Amniotic stem cell (primary cell): ENCODE measurements around the gene PARVB.

Experiments
- DNase-seq: peaks from one replicate; lab custom pipeline; 2025; lab: John Stamatoyannopoulos, UW

PARVB gene

DNA sequence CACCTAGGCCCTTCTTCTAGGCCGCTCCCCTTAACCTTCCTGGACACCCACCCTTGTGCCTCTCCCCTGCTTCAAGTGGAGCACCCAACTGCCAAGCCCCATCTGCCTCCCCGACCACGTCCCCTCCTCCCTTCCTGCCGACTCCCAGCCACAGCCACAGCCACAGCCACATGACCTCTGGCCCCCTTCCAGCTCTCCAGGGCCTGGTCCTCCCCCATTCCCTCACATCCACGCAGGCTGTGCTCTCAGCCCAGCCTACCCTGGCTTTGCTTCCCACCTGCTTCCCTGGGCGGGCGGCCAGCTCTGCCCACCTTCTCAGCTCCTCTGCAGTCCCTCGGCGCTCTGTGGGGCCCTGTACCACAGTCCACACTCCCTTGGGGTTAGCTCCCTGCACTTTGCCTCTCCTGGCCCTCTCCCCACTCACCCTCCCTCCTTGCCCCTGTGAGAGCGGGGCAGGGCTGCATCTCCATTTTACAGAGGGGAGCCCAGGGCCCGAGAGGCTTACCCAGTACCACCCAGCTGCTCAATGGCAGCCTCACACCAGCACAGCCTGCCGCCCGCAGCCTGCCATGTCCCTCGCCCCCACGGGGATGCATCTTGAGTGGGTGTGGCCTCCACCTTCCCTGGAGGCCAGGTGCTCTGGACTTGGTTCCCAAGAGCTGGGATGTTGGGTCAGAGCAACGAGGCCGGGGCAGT, 176.9 kb downstream of the PARVB start:
- DNase-seq = no peak

DNA sequence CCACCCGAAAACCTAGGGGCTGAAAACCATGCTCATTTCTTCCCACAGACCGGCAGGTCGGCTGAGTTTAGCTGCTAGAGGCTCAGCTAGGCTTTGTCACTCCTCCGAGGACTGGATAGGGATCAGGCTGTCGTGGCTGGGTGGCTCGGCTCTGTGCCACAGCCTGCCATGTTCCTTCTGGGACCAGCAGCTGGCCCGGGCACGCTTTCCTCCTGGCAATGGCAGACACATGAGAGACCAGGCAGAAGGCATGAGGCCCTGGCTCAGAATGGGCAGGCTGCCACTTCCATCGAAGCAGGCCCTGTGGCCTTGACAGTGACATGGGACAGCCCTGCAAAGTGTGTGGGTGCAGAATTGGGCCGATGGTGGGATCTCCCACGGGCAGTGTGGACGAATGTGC, 177.6 kb downstream of the PARVB start:
- no peak for DNase-seq

DNA sequence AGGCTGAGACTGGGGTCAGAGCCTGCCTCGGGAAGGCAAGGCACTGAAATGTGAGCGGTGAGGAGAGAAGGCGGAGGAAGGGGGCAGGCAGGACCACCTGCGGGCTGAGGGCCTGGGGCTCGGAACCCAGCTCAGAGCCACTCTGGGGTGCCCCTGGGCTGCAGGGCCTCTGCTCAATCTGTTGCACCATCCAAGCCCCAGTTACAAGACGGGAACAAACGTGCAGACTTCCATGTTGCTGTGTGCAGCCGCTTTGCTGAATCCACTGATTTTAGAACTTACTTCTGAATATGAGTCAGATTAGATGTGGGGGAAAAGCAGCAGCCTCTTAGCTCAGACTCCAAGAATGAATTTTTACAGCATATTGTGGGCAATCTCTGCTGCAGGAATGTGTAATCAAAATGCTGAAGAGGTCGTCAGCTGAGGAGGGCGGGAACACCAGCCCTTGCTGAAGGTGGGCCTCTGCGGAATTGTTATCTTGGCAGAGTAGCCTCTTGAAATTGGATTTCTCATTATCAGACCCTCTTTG, 178.2 kb downstream of the PARVB start:
- peak; percentile 39 for DNase-seq

DNA sequence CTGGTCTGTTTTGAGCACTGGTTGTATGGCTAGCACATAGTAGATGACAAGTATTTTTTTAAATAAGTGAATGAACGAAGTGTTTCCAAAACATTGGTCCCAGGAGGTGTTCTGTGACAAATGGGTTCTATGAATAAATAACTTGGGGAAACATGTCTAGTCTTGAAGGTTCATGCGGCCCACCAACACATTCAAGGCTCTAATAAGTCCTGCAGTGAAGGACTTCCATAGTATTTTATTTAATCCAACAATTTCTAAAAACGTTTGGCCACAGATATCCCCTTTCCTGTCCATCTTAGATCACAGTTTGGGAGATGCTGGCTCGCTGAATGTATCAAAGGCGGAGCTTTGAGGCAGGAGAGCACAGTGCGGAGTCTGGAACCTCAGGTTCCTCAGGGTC, 179.1 kb downstream of the PARVB start:
- no peak for DNase-seq

DNA sequence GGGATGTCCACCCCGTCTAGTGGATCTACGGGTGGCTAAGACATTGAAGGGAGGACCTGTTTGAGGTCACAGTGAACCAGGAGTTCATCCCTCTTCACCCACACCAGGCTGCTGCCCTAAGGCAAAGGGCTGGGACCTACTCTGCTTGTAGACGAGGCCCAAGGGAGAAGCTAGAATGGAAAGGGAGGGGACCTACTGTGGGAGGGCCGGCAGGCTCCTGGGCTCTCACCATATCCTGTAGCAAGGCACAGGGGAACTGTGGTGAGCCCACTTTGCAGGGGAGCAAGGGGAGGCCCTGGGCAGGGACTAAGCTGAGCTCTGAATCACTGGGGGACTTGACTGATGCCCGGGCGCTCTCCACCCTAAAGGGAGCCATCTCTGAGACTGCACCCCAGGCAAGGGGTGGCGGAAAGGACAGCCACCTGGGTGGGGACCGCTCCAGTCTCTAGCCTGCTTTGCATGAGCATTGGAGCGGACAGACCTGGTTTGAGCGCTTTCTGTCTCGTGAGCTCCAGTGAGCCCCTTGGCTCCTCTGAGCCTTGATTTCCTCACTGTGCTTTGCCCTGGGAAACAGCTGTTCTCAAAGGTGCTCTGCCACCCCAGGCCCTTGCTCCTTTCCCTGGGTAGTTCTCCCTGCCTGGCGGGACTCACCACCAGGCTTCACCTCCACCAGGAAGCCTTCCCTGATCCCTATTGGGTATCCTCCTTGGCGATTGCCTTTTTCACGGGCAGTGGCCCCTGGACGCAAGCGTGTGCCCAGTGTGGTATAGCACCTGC, 180.8 kb downstream of the PARVB start:
- DNase-seq = no peak

DNA sequence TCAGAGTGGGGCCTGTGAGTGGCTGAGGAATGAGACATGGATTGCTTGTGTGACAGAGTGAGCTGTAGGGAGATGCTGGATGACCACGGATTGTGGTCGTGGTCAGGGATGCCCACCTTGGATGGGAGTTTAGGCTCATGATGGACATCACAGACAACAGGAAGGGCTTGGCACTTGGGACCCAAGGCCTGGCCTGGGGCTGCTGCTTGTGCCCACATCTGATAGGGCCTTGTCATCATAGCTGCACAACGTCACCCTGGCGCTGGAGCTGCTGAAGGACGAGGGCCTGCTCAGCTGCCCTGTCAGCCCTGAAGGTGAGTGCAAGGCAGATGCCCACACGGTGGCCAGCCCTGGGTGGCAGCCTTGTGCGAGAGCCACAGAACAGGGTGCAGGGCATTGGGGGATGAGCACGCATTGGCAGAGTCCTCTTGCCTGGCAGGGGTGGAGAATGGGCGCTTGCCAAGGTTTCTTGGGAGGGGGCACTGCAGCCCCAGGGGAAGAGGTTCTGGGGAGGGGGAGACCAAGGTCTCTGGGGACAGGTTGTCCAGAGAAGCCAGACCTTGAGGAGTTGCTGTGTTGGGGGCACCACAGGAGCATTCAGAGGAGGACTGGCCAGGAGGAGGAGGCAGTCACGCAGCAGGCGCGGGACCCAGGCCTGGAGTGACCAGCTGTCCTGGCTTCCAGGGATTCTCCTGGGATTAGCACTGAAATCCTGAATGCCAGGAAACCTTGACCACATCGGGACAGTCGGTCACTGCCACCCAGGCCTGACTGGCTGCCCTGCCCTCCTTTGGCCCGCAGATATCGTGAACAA, 181.6 kb downstream of the PARVB start:
- no peak for DNase-seq

DNA sequence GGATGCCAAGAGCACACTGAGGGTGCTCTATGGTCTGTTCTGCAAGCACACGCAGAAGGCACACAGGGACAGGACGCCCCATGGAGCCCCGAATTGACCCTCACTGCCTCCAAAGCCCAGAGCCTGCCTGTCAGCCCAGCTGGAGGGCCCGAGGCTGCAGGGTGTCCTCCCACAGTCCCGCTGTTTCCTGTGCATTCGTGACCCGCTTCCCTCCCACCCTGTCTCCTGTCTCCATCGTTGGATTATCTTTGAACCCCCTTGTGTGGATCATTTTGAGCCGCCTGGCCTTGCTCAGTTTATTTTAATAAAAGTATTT, 182.2 kb downstream of the PARVB start:
- no peak for DNase-seq

DNA sequence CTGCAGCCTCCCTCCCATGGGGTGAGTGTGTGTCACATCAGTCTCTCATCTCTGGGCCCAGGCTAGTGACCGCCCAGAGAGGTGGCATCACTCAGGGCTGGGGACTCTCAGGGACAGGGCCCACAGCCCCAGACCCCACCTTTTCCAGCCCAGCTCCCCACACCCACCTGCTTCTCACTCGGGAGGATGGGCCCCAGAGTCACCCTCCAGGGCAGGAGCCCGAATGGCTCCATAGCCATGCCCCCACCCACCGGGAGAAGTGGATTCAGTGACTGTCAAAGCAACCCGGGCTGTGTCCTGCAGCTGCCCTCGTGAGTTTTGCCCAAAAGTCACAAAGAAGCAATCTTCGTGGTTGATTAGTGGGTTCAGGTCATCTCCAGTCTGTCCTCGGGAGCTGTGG, 182.6 kb downstream of the PARVB start:
- DNase-seq = no peak

DNA sequence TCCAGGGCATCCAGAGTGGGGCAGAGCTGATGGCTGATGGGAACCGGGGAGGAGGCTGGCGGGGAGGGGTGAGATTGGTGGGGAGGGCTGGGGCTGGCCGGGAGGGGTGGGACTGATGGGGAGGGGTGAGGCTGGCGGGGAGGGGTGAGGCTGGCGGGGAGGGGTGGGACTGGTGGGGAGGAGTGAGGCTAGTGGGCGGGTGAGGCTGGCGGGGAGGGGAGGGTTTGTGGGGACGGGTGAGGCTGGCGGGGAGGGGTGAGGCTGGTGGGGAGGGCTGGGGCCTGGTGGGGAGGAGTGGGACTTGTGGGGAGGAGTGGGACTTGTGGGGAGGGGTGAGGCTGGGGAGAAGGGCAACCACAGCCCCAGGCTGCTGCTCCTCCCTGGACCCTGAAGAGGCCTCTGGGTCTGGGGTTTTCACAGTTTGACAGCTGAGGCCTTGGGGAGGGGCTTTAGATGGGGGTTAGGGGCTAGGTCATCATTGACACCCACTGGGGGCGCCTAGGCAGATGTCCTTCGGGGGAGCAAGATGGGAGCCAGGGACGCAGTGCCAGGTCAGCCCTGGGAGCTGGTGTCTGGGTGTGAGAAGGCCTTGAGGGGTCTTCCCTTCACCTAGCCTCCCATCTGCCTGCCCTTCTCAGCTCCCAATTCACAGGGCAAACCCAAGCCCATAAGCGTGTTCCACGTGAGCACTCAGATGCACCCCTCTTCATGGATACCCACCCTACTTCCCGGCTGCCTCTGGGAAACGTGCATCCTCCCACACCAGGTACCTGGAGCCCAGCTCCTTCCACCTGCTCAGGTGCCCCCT, 183.3 kb downstream of the PARVB start:
- no peak for DNase-seq

DNA sequence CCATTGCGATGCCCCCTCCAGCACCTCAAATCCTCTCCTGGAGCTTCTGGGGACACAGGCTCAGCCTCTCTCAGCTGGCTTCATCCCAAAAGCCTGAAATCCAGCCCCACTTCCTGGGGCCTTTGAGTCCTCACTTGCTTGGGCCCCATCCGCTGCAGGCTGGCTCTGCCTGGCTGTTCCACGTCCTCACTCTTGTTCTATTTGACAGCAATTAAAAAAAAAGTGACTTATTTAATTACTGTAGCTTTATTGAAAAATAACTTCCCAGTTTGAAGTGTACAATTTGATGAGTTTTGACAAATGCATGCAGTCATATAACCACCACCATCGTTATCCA, 183.8 kb downstream of the PARVB start:
- DNase-seq = no peak

DNA sequence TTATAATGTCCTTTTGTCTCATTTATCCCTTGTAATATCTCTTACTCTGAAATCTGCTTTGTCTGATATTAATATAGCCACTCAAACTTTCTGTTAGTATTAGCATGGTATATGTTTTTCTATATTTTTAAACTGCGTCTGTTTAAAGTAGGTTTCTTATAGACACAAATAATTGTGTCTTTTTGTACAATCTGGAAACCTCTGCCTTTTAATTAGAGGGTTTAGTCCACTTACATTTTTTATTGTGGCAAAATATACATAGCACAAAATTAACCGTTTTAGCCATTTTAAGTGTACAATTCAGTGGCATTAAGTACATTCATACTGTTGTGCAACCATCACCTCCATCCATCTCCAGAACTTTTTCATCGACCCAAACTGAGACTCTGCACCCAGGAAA, 185.2 kb downstream of the PARVB start:
- DNase-seq = no peak

DNA sequence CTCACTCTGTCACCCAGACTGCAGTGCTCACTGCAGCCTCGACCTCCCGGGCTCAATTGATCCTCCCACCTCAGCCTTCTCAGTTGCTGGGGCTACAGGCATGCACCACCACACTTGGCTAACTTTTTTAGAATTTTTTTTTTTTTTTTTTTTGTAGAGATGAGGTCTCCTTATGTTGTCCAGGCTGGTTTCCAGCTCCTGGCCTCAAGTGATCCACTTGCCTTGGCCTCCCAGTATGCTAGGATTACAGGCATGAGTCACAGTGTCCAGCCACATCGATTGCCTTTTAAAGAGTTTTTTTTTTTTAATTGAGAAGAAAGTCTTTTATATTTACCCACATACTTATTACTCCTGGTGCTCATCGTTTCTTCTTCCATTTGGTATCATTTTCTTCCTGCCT, 186.6 kb downstream of the PARVB start:
- DNase-seq = no peak

DNA sequence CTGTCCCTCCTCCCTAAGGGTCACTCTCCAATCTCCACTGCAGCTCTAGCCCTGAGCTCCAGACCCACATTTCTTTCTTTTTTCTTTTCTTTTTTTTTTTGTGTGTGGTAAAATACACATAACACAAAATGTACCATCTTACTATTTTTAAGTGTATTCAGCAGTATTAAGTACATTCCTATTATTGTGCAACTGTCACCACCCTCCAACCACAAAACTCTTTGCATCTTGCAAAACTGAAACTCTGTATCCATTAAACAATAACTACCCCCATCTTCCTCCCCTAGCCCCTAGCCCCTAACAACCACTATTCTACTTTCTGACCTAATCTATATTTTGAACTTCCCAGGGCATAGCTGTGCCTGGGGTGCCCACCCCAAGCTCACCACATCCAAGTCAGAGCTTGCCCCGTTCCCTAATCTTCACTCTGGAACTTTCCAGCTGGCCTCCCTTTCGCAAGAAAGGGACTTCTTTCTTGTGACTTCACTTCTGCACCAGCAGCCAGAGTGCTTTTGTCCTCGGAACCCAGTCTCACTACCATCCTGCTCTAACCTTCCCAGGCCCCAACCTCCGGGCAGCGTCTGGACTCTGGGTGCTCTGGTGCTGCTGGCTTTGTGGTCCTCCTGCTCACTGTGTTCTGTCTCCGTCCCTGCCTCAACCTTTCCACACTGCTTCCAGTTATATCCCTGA, 187.3 kb downstream of the PARVB start:
- DNase-seq = no peak

DNA sequence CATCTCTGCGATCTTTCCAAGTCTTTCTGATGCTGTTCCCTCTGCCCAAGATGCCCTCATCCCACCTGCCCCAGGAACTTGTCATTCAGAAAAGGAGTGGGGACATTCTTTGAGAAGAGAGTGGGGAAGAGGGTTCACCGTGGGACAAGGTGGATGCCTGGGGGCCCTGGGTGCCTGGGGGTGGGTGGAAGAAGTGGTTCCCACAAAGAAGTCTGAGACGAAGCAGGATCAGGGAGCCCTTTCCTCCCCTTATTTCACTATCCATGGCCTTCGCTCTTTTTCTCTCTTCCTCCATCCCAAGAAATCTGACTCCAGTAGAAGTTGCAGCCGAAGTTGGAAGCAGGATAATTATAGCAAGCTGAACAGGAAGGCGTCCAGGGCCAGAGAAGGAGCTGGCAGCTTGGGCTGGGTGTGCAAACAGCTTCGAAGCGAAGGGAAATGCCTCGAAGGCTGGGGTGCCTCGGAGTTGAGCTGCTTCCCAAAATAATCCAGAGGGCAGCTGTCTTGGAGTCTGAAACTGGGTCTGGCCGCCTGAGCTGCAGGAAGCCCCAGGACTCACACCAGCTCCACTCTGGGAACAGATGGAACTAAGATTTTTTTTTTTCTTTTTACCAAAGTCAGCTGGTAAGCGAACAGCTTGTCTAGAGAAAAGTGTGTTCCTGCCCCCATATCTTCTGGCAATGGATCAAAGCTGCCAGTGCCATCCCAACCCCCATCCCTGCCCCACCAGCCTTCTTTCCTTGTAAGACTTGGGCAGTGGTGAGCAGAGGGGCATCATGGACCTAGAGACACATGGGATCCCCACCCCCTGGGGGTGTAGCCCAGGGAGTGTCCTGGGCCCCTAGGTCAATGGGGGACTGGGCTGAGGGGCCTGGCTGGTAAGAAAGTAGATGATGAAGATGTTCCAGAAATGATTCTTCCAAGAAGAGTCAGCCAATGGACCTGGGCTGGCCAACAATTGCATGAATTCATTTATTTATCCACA, 188.1 kb downstream of the PARVB start:
- no peak for DNase-seq

DNA sequence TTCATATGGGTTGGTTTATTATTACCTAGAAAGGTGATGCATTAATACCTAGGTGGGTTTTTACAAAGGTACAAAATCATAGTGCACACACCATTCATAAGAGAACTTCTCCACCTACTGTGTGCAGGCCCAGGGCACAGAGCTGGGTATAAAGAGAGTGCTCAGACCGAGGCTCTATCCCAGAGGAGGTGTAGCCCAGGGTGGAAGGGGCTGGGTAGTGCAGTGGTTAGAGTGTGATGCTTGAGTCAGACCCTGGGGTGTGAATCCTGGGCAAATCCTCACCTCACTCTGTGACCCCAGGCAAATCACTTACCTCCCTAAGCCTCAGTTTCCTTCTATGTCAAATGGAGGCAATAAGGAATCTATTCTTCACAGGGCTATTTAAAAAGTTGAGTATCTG, 188.8 kb downstream of the PARVB start:
- DNase-seq = no peak

DNA sequence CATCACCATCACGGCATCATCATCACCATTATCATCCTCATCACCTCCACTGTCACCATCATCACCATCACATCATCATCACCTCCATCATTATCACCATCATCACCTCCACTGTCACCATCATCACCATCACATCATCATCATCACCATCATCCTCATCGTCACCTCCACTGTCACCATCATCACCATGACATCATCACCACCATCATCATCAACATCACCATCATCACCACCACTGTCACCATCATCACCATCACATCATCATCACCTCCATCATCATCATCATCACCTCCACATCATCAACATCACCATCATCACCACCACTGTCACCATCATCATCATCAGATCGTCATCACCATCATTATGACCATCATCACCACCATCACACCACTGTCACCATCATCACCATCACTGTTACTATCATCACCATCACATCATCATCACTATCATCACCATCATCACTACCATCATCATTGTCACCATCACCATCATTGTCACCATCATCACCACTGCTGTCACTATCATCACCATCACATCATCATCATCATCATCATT, 189.5 kb downstream of the PARVB start:
- no peak for DNase-seq

DNA sequence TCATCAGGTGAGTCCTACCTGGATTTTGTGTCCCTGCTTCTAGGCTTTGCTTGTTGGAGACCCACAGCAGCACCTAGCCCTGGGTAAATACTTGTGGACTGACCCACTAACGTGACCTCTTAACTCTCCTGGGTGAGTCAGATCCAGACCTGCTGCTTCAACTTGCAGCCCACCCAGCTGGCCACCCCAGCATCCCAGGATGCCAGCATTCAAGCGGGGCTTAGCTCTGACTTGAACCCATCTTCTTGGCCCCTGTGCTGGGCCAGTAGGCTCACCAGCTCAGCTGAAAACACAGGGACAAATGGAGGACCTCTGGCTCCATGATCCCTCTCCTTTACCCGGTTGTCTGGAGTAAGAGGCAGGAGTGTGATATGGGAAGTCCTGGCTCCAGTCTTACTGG, 190.1 kb downstream of the PARVB start:
- no peak for DNase-seq

DNA sequence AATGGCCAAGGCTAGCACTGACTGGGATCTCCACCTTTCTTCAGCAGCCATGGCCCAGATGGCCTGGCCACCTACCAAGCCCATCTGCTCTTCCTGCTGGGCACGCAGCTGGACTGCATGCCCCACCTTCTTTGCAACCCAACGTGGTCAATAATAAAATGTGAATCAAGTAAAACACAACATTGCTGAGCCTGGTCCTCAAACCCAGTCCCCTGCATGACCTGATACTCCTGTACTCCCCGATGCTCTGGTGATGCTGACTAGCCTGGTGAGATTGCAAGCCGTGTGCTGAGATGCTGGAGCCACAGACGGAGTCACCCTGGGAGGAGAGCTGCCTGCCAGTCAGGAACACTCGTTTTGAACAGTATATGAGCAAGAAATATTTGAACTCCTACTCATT, 190.7 kb downstream of the PARVB start:
- no peak for DNase-seq

DNA sequence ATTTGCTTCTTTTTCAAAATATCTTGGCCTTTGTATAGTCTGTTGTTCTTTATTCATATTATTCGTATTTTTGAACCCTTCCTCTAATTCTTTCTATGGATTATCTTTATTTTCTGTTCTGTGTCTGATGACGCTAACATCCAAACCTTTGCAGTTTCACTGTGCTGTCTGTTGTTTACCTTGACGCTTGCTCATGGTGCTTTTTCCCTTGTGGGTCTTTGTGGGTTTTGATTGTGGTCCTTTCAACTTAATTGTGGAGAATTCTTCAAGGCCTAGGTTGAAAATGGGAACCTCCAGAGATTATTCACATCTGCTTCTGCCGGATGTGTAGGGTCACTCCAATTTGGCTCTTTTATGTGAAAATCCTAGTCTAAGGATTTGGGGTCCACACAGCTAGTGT, 191.2 kb downstream of the PARVB start:
- DNase-seq = no peak

DNA sequence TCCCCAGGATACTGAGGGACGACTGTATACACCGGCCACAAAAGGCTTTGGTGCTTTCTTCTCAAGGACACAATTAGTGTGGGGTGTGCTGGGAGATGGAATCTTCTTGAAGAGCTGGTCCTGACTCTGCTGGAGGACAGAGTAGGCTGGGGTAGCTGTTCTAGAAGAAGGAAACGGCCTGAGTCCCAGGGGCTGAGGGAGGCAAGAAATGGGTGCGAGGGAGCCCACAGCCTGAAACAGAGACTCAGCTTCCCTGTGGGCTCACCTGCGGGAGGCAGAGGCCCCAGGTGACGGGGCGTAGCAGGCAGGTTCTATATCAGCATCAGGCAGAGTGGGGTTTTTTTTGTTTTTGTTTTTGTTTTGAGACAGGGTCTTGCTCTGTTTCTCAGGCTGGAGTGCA, 193.2 kb downstream of the PARVB start:
- no peak for DNase-seq
